Measurements from ENCODE around the gene PDGFRA. TPM values are rescaled to one million over a fixed set of nuclear protein-coding genes. Genes with fewer than 3 reads are reported as not detected.

PDGFRA gene
- total RNA-seq, 1 experiment from 2014 or later = 0.25 TPM

DNA sequence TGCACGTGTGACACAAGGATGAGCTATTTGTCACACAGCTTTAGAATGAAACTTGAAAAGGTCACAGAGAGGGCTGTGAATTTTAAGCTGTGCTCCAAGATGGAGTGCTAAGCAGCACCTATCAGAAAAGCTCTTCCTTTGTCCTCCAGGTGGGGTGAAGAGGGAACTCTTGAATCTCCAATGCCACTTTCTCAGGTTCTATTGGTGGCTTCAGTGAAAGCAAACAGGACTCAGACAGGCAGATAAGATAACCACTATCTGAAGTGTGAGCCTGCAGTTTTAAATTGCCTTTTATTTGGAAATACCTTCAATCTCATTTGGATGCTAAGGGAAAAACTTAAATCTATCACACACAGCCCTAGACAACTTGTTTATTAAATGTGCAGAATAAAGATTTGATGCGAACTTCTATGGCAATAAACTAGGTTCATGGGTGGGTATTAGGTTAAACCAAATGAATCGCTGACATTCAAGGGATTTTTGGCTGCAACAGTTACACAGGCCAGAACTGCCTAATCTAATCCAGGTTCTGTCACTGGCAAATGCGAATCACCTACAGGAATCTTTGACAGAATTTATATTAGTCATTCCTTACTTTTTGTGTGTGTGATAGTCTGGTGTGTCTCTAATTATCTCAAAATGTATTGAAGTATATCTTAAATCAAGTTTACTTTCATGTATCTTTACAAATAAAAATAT lies 13.6 kb upstream of the PDGFRA start:
- no peak for TF ChIP-seq EGR1 (IDR thresholded peaks at IDR 0.05; ENCODE audit: low read depth)
- no peak for TF ChIP-seq SP1 (IDR thresholded peaks at IDR 0.05; ENCODE audit: low read depth)
- TF ChIP-seq, protein P1, sequence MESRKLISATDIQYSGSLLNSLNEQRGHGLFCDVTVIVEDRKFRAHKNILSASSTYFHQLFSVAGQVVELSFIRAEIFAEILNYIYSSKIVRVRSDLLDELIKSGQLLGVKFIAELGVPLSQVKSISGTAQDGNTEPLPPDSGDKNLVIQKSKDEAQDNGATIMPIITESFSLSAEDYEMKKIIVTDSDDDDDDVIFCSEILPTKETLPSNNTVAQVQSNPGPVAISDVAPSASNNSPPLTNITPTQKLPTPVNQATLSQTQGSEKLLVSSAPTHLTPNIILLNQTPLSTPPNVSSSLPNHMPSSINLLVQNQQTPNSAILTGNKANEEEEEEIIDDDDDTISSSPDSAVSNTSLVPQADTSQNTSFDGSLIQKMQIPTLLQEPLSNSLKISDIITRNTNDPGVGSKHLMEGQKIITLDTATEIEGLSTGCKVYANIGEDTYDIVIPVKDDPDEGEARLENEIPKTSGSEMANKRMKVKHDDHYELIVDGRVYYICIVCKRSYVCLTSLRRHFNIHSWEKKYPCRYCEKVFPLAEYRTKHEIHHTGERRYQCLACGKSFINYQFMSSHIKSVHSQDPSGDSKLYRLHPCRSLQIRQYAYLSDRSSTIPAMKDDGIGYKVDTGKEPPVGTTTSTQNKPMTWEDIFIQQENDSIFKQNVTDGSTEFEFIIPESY (IDR thresholded peaks at IDR 0.05; ENCODE audit: extremely low read depth, insufficient replicate concordance, low read length) = no peak
- TF ChIP-seq, protein P2, sequence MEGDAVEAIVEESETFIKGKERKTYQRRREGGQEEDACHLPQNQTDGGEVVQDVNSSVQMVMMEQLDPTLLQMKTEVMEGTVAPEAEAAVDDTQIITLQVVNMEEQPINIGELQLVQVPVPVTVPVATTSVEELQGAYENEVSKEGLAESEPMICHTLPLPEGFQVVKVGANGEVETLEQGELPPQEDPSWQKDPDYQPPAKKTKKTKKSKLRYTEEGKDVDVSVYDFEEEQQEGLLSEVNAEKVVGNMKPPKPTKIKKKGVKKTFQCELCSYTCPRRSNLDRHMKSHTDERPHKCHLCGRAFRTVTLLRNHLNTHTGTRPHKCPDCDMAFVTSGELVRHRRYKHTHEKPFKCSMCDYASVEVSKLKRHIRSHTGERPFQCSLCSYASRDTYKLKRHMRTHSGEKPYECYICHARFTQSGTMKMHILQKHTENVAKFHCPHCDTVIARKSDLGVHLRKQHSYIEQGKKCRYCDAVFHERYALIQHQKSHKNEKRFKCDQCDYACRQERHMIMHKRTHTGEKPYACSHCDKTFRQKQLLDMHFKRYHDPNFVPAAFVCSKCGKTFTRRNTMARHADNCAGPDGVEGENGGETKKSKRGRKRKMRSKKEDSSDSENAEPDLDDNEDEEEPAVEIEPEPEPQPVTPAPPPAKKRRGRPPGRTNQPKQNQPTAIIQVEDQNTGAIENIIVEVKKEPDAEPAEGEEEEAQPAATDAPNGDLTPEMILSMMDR (IDR thresholded peaks at IDR 0.05 in 2 of 3, conservative IDR thresholded peaks at IDR 0.05 in 1 of 3; ENCODE audit: borderline replicate concordance in 1 of 3, insufficient read depth in 1 of 3, low read depth in 2 of 3, low read length in 2 of 3) = no peak
- TF ChIP-seq CEBPB (IDR thresholded peaks at IDR 0.05; ENCODE audit: low read depth) = no peak
- no peak for TF ChIP-seq TCF7L2 (IDR thresholded peaks at IDR 0.05; ENCODE audit: borderline replicate concordance, extremely low read depth, insufficient read depth, insufficient read length)
- no peak for TF ChIP-seq CBX3 (IDR thresholded peaks at IDR 0.05; ENCODE audit: low read depth)
- no peak for TF ChIP-seq YY1 (IDR thresholded peaks at IDR 0.05; ENCODE audit: extremely low read depth, insufficient replicate concordance, low read depth, low read length)
- no peak for TF ChIP-seq SRF (IDR thresholded peaks at IDR 0.05; ENCODE audit: low read depth)
- TF ChIP-seq POLR2AphosphoS5 (IDR thresholded peaks at IDR 0.05; ENCODE audit: low read depth, low read length) = no peak
- TF ChIP-seq, protein P3, sequence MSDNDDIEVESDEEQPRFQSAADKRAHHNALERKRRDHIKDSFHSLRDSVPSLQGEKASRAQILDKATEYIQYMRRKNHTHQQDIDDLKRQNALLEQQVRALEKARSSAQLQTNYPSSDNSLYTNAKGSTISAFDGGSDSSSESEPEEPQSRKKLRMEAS (IDR thresholded peaks at IDR 0.05) = no peak
- no peak for TF ChIP-seq ZNF274 (IDR thresholded peaks at IDR 0.05; ENCODE audit: low read depth, low read length)
- TF ChIP-seq ZFX (IDR thresholded peaks at IDR 0.05) = no peak
- TF ChIP-seq, protein P4, sequence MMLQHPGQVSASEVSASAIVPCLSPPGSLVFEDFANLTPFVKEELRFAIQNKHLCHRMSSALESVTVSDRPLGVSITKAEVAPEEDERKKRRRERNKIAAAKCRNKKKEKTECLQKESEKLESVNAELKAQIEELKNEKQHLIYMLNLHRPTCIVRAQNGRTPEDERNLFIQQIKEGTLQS (IDR thresholded peaks at IDR 0.05) = no peak
- TF ChIP-seq ELF1 (IDR thresholded peaks at IDR 0.05; ENCODE audit: borderline replicate concordance, low read depth) = no peak
- Histone ChIP-seq H3K4me2 (ENCODE audit: low read length) (no peak overlapping the region), H3K36me3 (ENCODE audit: control insufficient read depth in 1 of 2, insufficient read depth in 2 of 2, low read length in 2 of 2) (no peaks in the 10 kb centered on the region), H3K27me3 (ENCODE audit: insufficient read depth, low read length) (no peaks in the 10 kb centered on the region), H3K9me3 (ENCODE audit: control insufficient read depth in 1 of 2, insufficient read depth in 1 of 2, low read depth in 1 of 2, low read length in 2 of 2) (no peaks in the 10 kb centered on the region), H4K20me1 (ENCODE audit: insufficient read depth) (no peaks in the 10 kb centered on the region), H3K9me2 (ENCODE audit: insufficient read depth) (no peaks in the 10 kb centered on the region), H2AFZ (ENCODE audit: low read depth, low read length, poor library complexity, severe bottlenecking) (no peak overlapping the region), H3K4me3 (replicated peaks in 1 of 2; ENCODE audit: low read depth in 1 of 2, low read length in 2 of 2) (no peak overlapping the region), H3K27ac (ENCODE audit: low read depth, low read length) (no peak overlapping the region), H3K79me2 (ENCODE audit: insufficient read depth, low read length) (no peaks in the 10 kb centered on the region), H3K4me1 (ENCODE audit: control insufficient read depth in 1 of 2, insufficient read depth in 2 of 2, low read length in 2 of 2) (peaks cover 0 to 12% of the 10 kb centered on the region in 2 experiments; a peak in 2 of 4 replicates), H3K9ac (ENCODE audit: low read length) (no peak overlapping the region)
- ATAC-seq (no peak), DNase-seq (ENCODE audit: low read depth, low spot score) (no peak)
- ChIA-PET CTCF (interaction anchor here (1.3 to 6.0 kb wide), 2 partner anchors 285 to 307 kb away, joined by 4 to 64 read pairs; no protein-coding TSS in a partner anchor), RAD21 (ENCODE audit: low non-redundant PET in 1 of 2, low total read pairs in 2 of 2, uncharacterized antibody in 2 of 2, unreplicated experiment in 2 of 2) (no interaction called here), POLR2A (no interaction called here)
- no TSS peak for BruUV-seq (replicated peaks)
- intact Hi-C loops (cut with micrococcal nuclease) = no loop called here
